GM19239 (cell line): ENCODE measurements around the gene ZNF45.
"Not testable (repeated sequence)": the region's sequence is repeated elsewhere in the genome, so short reads cannot be mapped to it uniquely, and the experiment has no call there.

Experiments
- DNase-seq: peaks from one replicate; pipeline ENCODE4 v3.0.0; 2011; ENCODE audit warnings: low spot score; ENCODE audit not compliant: insufficient read length
- FAIRE-seq: peaks from 2 replicates; lab custom pipeline; 2011; peaks lifted over from hg19 to GRCh38; lab: Jason Lieb, UNC

ZNF45 gene

DNA sequence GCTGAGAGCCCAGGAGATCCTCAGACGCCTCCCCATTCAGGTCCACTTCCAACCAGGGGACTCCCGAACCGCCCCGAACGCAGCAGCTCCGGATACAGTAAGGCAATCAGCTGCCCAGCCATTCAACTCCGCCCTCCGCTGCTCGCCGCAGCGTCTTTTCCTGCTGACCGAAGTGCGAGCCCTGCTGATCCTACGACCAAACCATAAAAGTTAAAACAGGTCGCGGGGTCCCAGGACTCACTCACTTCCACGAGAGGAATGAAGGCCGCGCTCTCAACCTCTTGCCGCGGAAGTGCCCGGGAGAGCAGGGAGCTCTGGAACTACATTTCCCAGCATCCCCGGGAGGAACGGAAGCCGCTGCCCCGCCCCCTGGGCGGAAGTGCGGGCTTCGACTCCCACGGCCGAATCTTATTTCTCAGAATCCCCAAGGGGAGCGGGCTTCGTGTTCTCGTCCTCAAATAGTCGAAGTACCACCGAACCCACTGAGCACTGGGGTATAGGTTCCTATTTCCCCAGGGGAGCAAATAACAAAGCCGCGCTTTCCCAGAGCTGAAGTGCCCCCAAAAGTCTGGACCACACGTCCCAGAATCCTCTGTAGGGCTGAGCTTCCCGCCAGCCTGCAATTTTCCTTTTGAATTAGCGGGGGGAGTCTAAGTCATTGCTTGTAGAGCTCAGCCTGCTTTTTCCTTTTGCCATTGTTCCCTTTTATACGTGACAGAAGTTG, at the start of gene ZNF45:
Gene ZNF45 (minus strand): TSS at position 298 of the 724 bp plus-strand sequence. CDS start 13,097 bp downstream, outside the sequence.
- DNase-seq (peak; percentile 79), FAIRE-seq (peak; percentile 88)

DNA sequence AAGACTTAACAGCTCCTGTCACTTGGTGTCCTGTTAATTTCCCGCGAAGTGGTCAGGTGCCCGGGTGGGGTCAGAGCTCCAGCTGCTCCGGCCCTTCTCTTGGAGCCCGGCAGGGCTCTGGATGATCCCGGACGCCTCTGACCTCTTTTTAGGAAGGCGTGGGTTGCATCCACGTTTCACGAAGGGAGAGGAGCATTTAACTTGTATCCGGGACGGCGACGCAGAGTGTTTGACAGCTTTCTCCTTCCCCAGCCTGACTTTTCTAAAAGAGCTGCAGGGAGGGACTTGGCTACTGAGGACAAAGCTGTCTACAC, 49.6 kb upstream of the ZNF45 start:
- FAIRE-seq (no peak), DNase-seq (no peak)

DNA sequence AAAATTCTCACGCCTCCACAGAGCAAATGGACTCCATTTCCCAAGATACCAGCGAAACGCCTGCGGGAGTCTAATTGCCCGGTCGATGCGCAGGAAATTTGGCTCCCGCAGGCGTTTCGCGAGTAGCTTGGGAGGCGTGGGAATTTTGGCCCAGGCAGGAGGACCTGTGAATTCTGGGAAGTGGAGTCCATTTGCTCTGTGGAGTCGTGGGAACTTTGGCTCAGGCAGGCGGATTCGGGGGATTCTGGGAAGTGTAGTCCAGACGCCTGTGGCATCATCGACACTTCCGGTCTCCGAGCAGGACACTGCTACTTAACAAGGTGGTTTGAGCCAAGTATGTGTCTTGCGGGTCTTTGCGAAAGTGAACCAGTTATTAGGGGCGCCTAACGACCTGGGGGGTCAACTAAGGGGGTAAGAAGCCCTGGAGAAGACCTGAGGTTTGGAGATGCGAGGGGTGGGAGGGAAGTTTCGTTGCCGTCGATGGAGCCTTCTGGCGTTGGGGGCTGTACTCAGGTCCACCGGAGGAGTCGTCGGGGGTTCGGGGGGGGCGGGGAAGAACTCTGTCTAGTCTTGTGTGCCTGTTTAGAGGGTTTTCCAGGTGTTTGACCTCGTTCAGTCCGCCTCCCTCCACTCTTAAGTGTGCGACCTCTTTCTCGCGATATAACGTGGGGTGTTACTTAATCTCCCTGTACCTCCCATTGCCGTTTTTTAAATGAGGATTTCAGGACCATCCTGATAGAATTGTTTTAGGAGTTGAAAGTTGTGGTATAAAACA, 49.0 kb upstream of the ZNF45 start, which contains the start of gene ZNF155:
Gene ZNF155 (plus strand): TSS at position 277 of the 775 bp plus-strand sequence. CDS start 4,356 bp downstream, outside the sequence.
- DNase-seq (peak; percentile 48), FAIRE-seq (peak; percentile 97)

DNA sequence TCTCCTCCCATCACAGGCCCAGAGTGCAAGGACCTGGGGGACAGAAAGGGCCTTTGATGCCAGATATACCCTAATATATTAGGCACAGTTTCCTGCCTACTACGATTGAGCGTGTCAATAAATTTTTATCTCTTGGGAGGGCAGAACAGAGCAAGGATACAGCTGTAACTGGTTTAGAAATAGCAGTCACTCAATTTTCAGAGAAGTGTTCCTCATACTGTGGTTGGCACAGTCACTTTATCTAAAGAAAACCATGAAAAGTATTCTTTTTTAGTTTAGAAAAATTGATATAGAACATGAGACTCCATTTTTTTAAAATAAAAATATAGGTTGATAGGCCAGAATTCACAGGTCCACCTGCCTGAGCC, 48.4 kb upstream of the ZNF45 start:
- FAIRE-seq, result no peak
- no peak for DNase-seq

DNA sequence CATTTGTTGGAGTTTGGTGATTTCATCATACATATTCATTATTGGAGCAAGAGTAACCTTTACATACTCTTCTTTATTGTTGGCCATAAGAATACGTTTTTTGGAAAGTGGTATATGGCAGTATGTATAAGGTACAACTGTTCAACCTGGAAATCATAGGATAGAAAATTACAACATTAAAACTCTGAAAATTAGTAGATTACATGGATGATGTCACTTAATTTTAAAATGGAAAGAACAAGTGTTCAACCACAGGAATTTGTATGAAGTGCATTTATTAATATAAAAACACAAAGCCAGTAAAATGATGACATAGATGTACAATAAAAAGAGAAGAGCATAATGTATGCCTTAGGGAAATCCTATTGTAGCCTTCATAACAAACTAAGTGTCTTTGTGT, 41.6 kb upstream of the ZNF45 start:
- DNase-seq (no peak), FAIRE-seq (no peak)

DNA sequence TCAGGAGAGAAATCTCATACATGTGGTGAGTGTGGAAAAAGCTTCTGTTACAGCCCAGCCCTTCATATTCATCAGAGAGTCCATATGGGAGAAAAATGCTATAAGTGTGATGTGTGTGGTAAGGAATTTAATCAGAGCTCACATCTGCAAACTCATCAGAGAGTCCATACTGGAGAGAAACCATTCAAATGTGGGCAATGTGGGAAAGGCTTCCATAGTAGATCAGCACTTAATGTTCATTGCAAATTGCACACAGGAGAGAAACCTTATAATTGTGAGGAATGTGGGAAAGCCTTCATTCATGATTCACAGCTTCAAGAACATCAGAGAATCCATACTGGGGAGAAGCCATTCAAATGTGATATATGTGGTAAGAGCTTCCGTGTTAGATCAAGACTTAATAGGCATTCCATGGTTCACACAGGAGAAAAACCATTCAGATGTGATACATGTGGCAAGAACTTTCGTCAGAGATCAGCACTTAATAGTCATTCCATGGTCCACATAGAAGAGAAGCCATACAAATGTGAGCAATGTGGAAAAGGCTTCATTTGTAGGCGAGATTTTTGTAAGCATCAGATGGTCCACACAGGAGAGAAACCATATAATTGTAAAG, 31.1 kb upstream of the ZNF45 start:
- no peak for FAIRE-seq
- DNase-seq, result no peak

DNA sequence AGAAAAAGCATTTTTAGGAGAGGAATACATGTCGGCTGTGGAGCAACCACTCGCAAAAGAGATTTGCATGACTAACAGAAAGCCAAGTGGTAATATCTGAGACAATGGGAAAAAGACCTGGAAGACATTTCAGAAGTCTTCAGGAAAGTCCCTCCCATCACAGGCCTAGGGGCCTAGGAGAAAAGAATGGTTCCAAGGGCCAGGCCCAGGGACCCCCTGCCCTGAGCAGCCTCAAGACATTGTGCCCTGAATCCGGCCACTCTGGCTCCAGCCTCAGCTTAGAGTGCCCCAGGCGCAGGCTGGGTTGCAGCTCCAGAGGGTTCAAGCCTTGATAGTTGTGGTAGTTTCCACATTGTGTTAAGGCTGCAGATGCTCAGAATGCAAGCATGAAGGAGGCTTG, 25.3 kb upstream of the ZNF45 start:
- FAIRE-seq (no peak), DNase-seq (no peak)

DNA sequence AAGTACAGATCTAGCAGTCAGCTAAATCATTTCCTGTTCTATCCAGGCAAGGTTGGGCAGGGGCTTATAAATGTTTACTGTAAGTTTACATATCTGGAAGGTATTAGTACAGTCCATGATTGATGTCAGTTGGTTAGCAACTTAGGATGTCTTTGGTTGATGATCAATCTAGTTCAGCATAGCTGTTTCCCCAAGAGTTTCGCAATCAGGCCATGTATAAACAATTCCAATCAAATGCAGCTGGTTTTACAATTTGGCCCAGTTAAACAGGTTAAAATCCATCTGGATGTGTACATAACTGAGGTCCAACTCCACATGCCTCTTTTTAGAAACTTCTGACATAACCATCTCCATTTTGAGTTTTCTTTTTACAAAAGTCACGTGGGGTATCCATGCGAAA, 22.8 kb upstream of the ZNF45 start:
- no peak for FAIRE-seq
- DNase-seq, result no peak

DNA sequence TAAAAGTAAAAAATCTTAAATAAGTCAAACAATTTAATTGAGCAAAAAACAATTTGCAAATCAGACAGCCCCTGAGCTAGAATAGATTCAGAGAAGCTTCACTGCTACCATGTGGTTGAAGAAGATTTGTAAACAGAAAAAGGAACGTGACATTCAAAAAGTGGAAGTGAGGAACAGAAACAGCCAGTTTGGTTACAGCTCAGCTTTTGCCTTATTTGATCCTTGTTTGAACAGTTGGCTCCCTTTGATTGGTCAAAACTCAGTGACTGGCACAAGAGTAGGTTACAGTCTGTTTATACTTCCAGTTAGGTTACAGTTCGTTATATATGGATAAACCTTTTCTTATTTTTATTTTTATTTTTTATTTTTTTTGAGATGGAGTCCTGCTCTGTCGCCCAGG, 21.7 kb upstream of the ZNF45 start:
- FAIRE-seq, result no peak

DNA sequence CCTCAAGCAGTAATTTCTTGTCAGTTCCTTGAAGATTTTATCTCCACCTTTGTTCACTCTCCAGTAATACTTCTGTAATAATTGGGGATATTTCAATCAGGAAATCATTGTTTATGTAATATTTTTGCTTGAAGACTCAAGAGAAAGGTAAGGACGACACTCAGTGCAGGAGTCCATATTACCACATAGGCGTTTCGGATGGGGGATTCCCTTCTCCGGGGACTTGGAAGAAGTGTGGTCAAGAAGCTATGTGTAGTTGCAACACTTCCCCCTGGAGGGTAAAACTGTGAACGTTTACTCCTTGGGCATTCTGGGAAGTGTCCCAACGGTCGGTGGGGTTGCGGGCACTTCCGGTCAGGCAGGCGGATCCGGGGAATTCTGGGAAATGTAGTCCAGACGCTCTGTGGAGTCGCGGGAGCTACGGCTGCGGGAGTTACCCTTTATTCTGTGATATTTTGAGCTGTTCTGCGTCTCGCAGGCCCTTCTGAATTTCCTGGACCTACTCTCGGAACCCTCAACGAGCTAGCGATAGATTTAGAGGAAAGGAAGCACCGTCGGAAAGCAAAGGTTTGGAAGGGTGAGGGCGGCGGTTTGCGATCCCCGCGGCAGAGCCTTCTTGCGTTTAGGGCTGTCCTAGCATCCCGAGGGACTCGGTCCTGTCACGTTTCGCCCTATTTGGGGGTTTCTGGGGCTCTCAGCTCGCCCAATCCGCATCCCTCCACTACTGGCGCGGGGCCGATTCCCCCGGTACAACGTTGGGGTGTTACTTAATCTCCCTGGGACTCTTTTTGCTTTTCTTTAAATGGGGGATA, 16.0 kb upstream of the ZNF45 start, which contains the start of gene ZNF221:
Gene ZNF221 (plus strand): TSS at position 395 of the 812 bp plus-strand sequence. CDS start 11,499 bp downstream, outside the sequence.
- FAIRE-seq (peak; percentile 99), DNase-seq (peak; percentile 71)

More for the DNA sequence above, 21.7 kb upstream of the ZNF45 start:
- DNase-seq, result no peak

DNA sequence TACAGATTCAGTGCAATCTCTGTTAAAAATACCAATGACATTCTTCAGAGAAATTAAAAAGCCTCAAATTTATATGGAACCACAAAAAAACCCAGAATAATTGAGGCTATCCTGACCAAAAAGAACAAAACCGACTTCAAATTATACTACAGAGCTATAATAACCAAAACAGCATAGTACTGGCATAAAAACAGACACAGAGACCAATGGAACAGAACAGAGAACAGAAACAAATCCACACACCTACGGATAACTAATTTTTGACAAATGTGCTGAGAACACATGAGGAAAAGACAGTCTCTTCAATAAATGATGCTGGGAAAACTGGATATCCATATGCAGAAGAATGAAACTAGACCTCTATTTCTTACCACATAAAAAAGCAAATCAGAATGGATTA, 14.7 kb upstream of the ZNF45 start:
- FAIRE-seq, DNase-seq: not testable (repeated sequence)

DNA sequence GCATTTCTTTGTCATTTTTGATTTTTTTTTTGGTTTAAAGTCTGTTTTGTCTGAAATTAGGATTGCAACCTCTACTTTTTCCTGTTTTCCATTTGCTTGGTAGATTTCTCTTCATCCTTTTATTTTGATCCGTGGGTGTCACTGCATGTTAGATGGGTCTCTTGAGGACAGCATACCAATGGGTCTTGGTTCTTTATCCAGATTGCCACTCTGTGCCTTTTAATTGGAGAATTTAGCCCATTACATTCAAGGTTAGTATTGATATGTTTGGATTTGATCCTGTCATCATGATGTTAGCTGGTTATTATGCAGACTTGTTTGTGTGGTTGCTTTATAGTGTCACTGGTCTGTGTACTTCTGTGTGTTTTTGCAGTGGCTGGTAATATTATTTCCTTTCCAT, 12.3 kb upstream of the ZNF45 start:
- not testable (repeated sequence) for FAIRE-seq, DNase-seq

DNA sequence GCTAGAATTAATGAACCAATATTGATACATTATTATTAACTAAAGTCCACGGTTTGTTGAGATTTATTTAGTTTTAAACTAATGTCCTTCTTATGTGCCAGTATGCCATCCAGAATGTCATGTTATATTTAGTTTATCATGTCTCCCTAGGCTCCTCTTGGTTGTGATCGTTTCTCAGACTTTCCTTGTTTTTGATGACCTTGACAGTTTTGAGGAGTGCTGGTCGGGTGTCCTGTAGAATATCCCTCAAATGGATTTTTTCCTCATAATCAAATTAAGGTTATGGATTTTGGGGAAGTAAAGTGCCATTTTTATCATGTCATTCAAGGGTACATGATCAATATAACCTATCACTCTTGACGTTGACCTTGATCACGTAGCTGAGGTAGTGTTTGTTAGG, 6.1 kb upstream of the ZNF45 start:
- FAIRE-seq (no peak), DNase-seq (no peak)

DNA sequence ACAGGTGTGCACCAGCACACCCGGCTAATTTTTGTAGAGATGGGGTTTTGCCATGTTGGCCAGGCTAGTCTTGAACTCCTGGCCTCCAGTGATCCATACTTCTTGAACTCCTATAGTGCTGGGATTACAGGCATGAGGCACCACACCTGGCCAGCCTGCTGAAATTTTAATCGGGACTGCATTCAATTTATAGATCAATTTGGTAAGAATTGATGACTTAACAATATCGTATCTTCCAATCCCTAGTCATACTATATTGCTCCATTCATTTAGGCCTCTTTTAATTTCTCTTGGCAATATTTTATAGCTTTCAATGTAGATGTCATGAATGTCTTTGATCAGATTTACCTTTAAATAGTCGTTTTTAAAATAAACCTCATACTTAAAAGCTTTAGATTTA, 5.6 kb upstream of the ZNF45 start:
- DNase-seq (no peak), FAIRE-seq (no peak)

DNA sequence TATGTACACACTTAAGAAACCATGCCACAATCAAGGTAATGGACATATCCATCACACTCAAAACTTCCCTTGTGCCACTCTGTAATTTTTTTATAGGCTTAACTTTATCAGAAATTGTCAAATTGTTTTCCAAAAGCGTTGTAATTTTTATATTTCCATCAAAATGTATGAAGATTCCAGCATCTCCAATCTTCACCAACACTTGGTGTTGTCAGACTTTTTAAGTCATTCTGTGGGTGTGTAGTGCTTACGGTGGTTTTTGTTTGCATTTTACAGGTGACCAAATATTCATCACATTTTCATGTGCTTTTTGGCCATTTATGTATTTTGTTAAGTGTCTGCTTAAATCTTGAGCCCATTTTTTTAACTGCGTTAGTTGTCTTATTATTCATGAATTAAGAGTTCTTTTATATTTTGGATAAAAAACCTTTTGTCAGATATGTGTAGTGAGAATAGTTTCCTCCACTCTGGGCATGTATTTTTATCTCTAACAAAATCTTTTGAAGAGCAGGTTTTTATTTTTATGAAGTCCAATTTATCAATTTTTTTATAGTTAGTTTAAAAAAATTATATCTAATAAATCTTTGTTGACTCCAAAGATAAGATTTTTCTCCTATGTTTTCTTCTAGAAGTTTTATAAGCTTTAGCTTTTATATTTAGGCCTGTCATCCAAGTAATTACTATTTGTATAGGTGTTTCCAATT, 4.6 kb upstream of the ZNF45 start:
- FAIRE-seq (no peak), DNase-seq (no peak)

DNA sequence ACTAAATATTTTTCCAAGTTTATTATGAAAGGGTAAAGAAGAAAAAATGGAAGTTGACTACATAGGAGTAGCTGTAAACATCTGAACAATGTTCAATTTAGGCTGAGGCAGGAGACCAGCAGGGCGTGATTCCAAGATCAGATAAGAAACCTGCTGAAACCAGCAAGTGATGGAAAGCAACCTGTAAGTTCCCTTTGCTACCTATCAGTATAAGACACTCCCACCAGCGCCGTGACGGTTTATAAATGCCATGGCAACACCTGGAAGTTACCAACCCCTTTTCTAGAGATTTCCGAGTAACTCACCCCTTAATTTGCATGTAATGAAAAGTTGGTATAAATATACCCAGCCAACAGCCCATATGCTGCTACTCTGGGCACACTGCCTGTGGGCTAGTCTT, 1.1 kb upstream of the ZNF45 start:
- FAIRE-seq (peak; percentile 4), DNase-seq (no peak)

DNA sequence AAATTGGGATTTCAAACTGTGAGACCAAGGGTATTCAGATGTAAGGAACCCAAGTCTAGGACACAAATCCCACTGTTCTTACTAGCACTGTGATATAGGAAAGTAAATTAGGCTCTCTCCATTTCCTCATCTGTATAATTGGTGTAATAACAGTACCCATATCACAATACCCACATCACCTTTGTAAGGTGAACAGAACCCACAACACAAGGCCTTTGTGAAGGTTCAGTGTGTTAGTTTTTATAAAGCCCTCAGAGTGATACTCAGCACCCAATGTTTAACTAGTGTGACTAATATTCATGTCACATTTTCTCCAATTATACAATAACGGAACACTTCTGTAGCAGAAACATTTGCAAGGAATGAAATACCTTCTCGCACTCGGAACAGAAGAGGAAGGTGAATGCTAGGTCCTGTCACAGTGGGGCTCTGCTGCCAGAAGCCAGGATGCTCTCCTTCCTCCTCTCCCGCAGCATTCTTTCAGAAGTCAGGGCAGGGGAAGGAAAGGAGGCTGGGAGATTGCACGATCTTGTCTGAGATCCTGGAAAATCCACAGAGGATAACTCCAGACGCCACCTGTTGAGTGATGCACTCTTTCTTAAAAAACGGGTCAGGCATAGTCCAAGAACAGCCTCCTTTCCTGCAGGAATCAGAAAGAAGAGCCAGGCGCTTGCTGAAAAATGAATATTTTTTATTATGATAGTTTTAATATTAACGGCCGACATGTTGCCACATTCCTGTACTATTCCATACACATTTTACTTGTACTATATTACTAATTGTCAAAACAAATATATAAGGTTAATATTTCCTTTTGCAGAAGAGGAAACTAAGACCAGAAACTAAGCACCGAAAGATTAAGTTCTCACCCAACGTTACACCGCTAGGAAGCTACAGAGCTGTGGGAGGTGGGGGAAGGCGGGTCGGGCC, 762 bp downstream of the ZNF45 start:
- FAIRE-seq, result peak; percentile 45

DNA sequence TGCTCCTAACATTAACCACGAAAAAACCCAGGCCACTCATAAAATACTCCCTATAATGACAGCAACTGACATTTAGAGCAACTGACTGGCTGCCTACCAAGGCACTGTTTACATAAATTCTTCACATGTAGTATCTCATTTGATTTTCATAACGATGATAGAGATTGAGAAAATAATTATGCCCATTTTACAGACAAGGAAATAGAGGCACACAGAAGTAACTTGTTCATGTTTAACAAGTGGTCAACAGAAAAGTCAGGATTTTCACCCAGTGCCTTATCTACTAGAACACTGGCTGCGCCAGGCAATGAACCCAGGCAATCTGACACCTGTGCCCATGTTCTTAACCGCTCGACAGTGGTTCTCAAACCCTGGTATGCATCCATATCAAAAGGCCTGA, 6.3 kb downstream of the ZNF45 start:
- FAIRE-seq, result no peak

More for the DNA sequence above, 762 bp downstream of the ZNF45 start:
- no peak for DNase-seq

DNA sequence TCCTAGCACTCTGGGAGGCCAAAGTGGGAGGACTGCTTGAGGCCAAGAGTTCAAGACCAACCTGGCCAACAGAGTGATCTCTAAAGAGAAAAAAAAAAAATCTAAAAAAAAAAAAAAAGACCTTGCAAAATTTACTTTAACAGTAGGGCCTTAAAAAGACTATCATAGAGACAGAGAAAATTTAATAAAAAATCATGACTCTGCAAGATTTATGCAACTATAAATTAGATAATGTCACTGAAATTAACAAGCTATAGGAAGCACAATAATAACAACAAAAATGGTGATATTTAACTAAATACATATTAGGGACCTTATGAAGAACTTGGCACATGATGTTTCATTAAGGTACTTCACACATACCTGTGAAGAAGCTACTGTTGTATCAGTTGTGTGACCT, 11.2 kb downstream of the ZNF45 start:
- DNase-seq, result no peak
- no peak for FAIRE-seq

More for the DNA sequence above, 6.3 kb downstream of the ZNF45 start:
- no peak for DNase-seq
